K562 (cell line): Measurements from ENCODE around the gene ADAMTSL2.

ENCODE experiments used
- KHSRP ChIP-seq: fragments of 450-650 bp; IDR thresholded peaks from 2 replicates; pipeline ENCODE4 v1.6.1; 2017
- MYC ChIP-seq, 2 experiments: fragments of 250-450 bp in 1 of 2; sonication (Bioruptor Pico) in 1 of 2; IDR thresholded peaks; 2 replicates each; pipeline versions ENCODE4 v1.5.1 to v1.6.1; 2012 to 2021; ENCODE audit warnings: low read depth in 2 of 2, borderline replicate concordance in 1 of 2, improper control_type of control experiment in 1 of 2, low read length in 1 of 2, mild to moderate bottlenecking in 1 of 2, moderate library complexity in 1 of 2
- RFX5 ChIP-seq: IDR thresholded peaks from 2 replicates; pipeline ENCODE4 v1.6.1; 2011; ENCODE audit warnings: low read depth, mild to moderate bottlenecking, improper control_type of control experiment, low read length
- SP2 ChIP-seq: IDR thresholded peaks from 2 replicates; pipeline ENCODE4 v1.6.1; 2011; ENCODE audit warnings: mild to moderate bottlenecking, low read depth, low read length, moderate library complexity; ENCODE audit not compliant: poor library complexity, severe bottlenecking; ENCODE audit errors: extremely low read depth

DNA sequence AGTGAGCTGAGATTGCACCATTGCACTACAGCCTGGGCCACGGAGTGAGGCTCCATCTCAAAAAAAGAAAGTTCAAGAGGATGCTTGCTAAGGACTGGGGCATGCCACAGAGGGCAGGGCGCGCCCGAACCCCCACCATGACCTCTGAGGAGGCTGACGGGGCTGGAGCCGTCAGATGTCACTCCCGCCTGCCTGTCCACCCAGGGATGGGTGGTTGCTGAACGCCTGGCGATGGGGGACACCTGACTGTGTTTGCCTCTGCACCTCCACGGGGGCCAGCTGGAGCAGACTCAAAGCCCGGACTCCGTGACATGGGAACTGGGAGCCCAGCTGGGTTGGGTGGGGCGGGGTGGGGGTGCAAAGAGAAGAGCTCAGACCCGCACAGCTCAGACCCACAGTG is 31.9 kb downstream of the ADAMTSL2 start:
- no peak for TF ChIP-seq KHSRP
- TF ChIP-seq MYC (IDR thresholded peaks at IDR 0.05; ENCODE audit: low read depth, low read length), result no peak
- TF ChIP-seq MYC (CRISPR knock-in tag; IDR thresholded peaks at IDR 0.05; ENCODE audit: borderline replicate concordance, low read depth), result no peak
- TF ChIP-seq SP2, result no peak
- no peak for TF ChIP-seq RFX5
